CD14-positive monocyte (primary cell): ENCODE measurements around the gene ESRRA. TPM values are rescaled to one million over a fixed set of nuclear protein-coding genes. Genes with fewer than 3 reads are reported as not detected.

ENCODE experiments used
- DNase-seq, 3 donors: peaks; one replicate each; pipeline ENCODE4 v3.0.0-alpha.2; 2011 to 2022
- H2AFZ ChIP-seq: 2 replicates; pipeline ENCODE4 v1.6.0; 2012; ENCODE audit warnings: mild to moderate bottlenecking, low read depth, low read length, inconsistent platforms; ENCODE audit not compliant: insufficient read depth, poor library complexity, severe bottlenecking
- H3K27ac ChIP-seq, 2 donors: 1 replicate in 1 of 2; 2 replicates in 1 of 2; pipeline ENCODE4 v1.5.1; 2012 to 2013; ENCODE audit warnings: low read length in 2 of 2, control low read depth in 1 of 2, inconsistent platforms in 1 of 2, low read depth in 1 of 2, mild to moderate bottlenecking in 1 of 2
- H3K27me3 ChIP-seq, 2 donors: one replicate each; pipeline versions ENCODE4 v1.6.0 to v1.6.1; 2011 to 2013; ENCODE audit warnings: low read length in 2 of 2; ENCODE audit not compliant: control insufficient read depth in 2 of 2, insufficient read depth in 2 of 2
- H3K36me3 ChIP-seq, 2 donors: replicated peaks in 1 of 2; 1 replicate in 1 of 2; 2 replicates in 1 of 2; pipeline versions ENCODE4 v1.5.1 to v1.6.1; 2012 to 2013; ENCODE audit warnings: low read length in 2 of 2, control low read depth in 1 of 2, inconsistent platforms in 1 of 2, mild to moderate bottlenecking in 1 of 2; ENCODE audit not compliant: insufficient read depth in 2 of 2, control insufficient read depth in 1 of 2
- H3K4me1 ChIP-seq, 2 donors: 1 replicate in 1 of 2; 2 replicates in 1 of 2; pipeline versions ENCODE4 v1.5.1 to v1.6.1; 2012 to 2013; ENCODE audit warnings: low read length in 2 of 2, control low read depth in 1 of 2, inconsistent platforms in 1 of 2, mild to moderate bottlenecking in 1 of 2, moderate library complexity in 1 of 2; ENCODE audit not compliant: insufficient read depth in 2 of 2, control insufficient read depth in 1 of 2
- H3K4me2 ChIP-seq: replicated peaks from 2 replicates; pipeline ENCODE3; 2012; ENCODE audit warnings: low read length, moderate library complexity, mild to moderate bottlenecking; ENCODE audit not compliant: poor library complexity, severe bottlenecking; ENCODE audit errors: extremely low read depth
- H3K4me3 ChIP-seq, 3 experiments: fragments of 200-600 bp in 1 of 3; sonication (generic) in 1 of 3; replicated peaks in 1 of 3; 1 replicate in 2 of 3; 2 replicates in 1 of 3; pipeline ENCODE4 v1.5.1; 2011 to 2013; ENCODE audit warnings: low read length in 3 of 3, mild to moderate bottlenecking in 3 of 3, control low read depth in 2 of 3, low read depth in 2 of 3, inconsistent platforms in 1 of 3, moderate library complexity in 1 of 3
- H3K79me2 ChIP-seq: 2 replicates; pipeline ENCODE4 v1.6.0; 2012; ENCODE audit warnings: mild to moderate bottlenecking, control low read depth, inconsistent platforms, low read length, moderate library complexity; ENCODE audit not compliant: insufficient read depth
- H3K9ac ChIP-seq: 2 replicates; pipeline ENCODE4 v1.6.0; 2017; ENCODE audit warnings: low read length, mild to moderate bottlenecking; ENCODE audit not compliant: insufficient read depth, poor library complexity, severe bottlenecking
- H3K9me3 ChIP-seq, 2 donors: replicated peaks in 1 of 2; 1 replicate in 1 of 2; 2 replicates in 1 of 2; pipeline versions ENCODE4 v1.5.1 to v1.6.1; 2012 to 2013; ENCODE audit warnings: low read length in 2 of 2, control low read depth in 1 of 2; ENCODE audit not compliant: control insufficient read depth in 1 of 2, insufficient read depth in 1 of 2
- H4K20me1 ChIP-seq: 2 replicates; pipeline ENCODE4 v1.6.0; 2012; ENCODE audit warnings: mild to moderate bottlenecking, low read length, control low read depth, moderate library complexity; ENCODE audit not compliant: insufficient read depth
- H3K27ac Mint-ChIP-seq, 7 donors: one replicate each; pipeline ENCODE4 v1.8.0; 2020; ENCODE audit warnings: mild to moderate bottlenecking in 7 of 7, mixed read lengths in 7 of 7, moderate library complexity in 6 of 7, inconsistent platforms in 2 of 7
- H3K27me3 Mint-ChIP-seq, 3 donors: one replicate each; pipeline ENCODE4 v1.8.0; 2021 to 2022; ENCODE audit warnings: low read depth in 3 of 3, mild to moderate bottlenecking in 3 of 3, mixed read lengths in 3 of 3, moderate library complexity in 3 of 3, inconsistent platforms in 1 of 3
- H3K36me3 Mint-ChIP-seq, 2 donors: one replicate each; pipeline ENCODE4 v1.8.0; 2020; ENCODE audit warnings: mixed read lengths in 2 of 2, inconsistent platforms in 1 of 2, mild to moderate bottlenecking in 1 of 2
- H3K4me1 Mint-ChIP-seq: one replicate; pipeline ENCODE4 v1.8.0; 2020; ENCODE audit warnings: mild to moderate bottlenecking, mixed read lengths
- H3K4me3 Mint-ChIP-seq, 2 donors: one replicate each; pipeline ENCODE4 v1.8.0; 2020; ENCODE audit warnings: mild to moderate bottlenecking in 2 of 2, mixed read lengths in 2 of 2, moderate library complexity in 1 of 2
- H3K9me3 Mint-ChIP-seq, 7 donors: one replicate each; pipeline ENCODE4 v1.8.0; 2020 to 2022; ENCODE audit warnings: mixed read lengths in 7 of 7, mild to moderate bottlenecking in 6 of 7, moderate library complexity in 6 of 7, inconsistent platforms in 2 of 7
- CTCF ChIP-seq: fragments of 200-600 bp; IDR thresholded peaks from one replicate; pipeline ENCODE4 v1.8.0; 2022; ENCODE audit warnings: antibody characterized with exemption, mild to moderate bottlenecking
- WGBS: methylation state at CpG from one replicate; pipeline ENCODE4 v1.1.5; 2013; ENCODE audit warnings: missing lambda C conversion rate; ENCODE audit not compliant: insufficient coverage; 5-methylcytosine and 5-hydroxymethylcytosine counted together
- intact Hi-C, 2 donors: fragments of 100-400 bp; cut with micrococcal nuclease; formaldehyde crosslinking; loops; one replicate each; pipeline versions ENCODE4 v1.15.0 to v1.15.1; 2023
- polyA plus RNA-seq, 3 donors: library from polyadenylated mRNA; depleted of rRNA in 1 of 3; unstranded in 2 of 3; stranded (reverse) in 1 of 3; fragments of 300-500 nt in 2 of 3; fragments of >200 nt in 1 of 3; fragmentation: Illumina TruSeq in 2 of 3; gene quantifications; 1 replicate in 2 of 3; 2 replicates in 1 of 3; pipeline ENCODE4 v1.2.3, GENCODE V29; 2012 to 2021

ESRRA gene
- polyA plus RNA-seq, 3 donors, result 15.3 to 45.7 (median 18.3) TPM

GRCh38 chr11:64352099-64352994 is 47.0 kb downstream of the ESRRA start:
- Histone ChIP-seq H3K4me1 (peaks cover 15 to 24% of the 10 kb centered on the region in 2 donors), H3K4me2 (no peak overlapping the region), H4K20me1 (peaks cover 85% of the 10 kb centered on the region), H3K4me3 (no peak overlapping the region), H3K27me3 (no peaks in the 10 kb centered on the region), H3K9me3 (no peaks in the 10 kb centered on the region), H3K79me2 (peaks cover 1% of the 10 kb centered on the region), H3K9ac (no peak overlapping the region), H3K27ac (no peak overlapping the region), H3K36me3 (peaks cover 64 to 85% of the 10 kb centered on the region in 2 donors), H2AFZ (no peak overlapping the region)
- intact Hi-C loops, result no loop called here
- peak overlapping the region in 2 of 7 donors; percentile 12 to 54 for H3K27ac Mint-ChIP-seq
- H3K27me3 Mint-ChIP-seq, result no peaks in the 10 kb centered on the region
- DNase-seq, result no peak
- H3K4me1 Mint-ChIP-seq, result peaks cover 13% of the 10 kb centered on the region
- 92% methylated on average over 30 of the region's 33 CpGs for WGBS
- peaks cover 37 to 81% of the 10 kb centered on the region in 2 donors for H3K36me3 Mint-ChIP-seq
- no peak for TF ChIP-seq CTCF
- H3K9me3 Mint-ChIP-seq, result peaks cover 0 to 1% (median 0%) of the 10 kb centered on the region in 7 donors
- H3K4me3 Mint-ChIP-seq, result no peak overlapping the region

GRCh38 chr11:64352995-64353714 is 47.8 kb downstream of the ESRRA start:
- no peak for DNase-seq
- 95% methylated on average over 26 of the region's 34 CpGs for WGBS
- no peak for TF ChIP-seq CTCF
- peaks cover 0 to 1% (median 0%) of the 10 kb centered on the region in 7 donors for H3K9me3 Mint-ChIP-seq
- peaks cover 38 to 80% of the 10 kb centered on the region in 2 donors for H3K36me3 Mint-ChIP-seq
- no peaks in the 10 kb centered on the region for H3K27me3 Mint-ChIP-seq
- Histone ChIP-seq H3K4me1 (peaks cover 23 to 31% of the 10 kb centered on the region in 2 donors), H3K9me3 (no peaks in the 10 kb centered on the region), H3K9ac (no peak overlapping the region), H3K79me2 (no peaks in the 10 kb centered on the region), H3K4me3 (no peak overlapping the region), H3K4me2 (no peak overlapping the region), H4K20me1 (peaks cover 86% of the 10 kb centered on the region), H2AFZ (no peak overlapping the region), H3K27ac (no peak overlapping the region), H3K27me3 (no peaks in the 10 kb centered on the region), H3K36me3 (peaks cover 62 to 81% of the 10 kb centered on the region in 2 donors)
- H3K4me3 Mint-ChIP-seq, result no peak overlapping the region
- H3K4me1 Mint-ChIP-seq, result peaks cover 20% of the 10 kb centered on the region
- H3K27ac Mint-ChIP-seq, result peak overlapping the region in 1 of 7 donors; percentile 40
- intact Hi-C loops, result no loop called here
